Measurements from ENCODE around the gene MPZL3. TPM values are rescaled to one million over a fixed set of nuclear protein-coding genes. Genes with fewer than 3 reads are reported as not detected.

The MPZL3 gene
- total RNA-seq, 1 experiment from 2014 or later: 8.7 TPM

- no peaks in the 10 kb centered on the region for H3K9me3 ChIP-seq (ENCODE audit: control insufficient read depth in 1 of 2, insufficient read depth in 1 of 2, low read depth in 1 of 2, low read length in 2 of 2)
- CTCF ChIA-PET: no interaction called here
- no peaks in the 10 kb centered on the region for H4K20me1 ChIP-seq (ENCODE audit: insufficient read depth)
- H3K27me3 ChIP-seq (ENCODE audit: insufficient read depth, low read length): no peaks in the 10 kb centered on the region
- no peak overlapping the region for H3K4me2 ChIP-seq (ENCODE audit: low read length)
- RAD21 ChIA-PET (ENCODE audit: low non-redundant PET in 1 of 2, low total read pairs in 2 of 2, uncharacterized antibody in 2 of 2, unreplicated experiment in 2 of 2): no interaction called here
- H3K4me1 ChIP-seq (ENCODE audit: control insufficient read depth in 1 of 2, insufficient read depth in 2 of 2, low read length in 2 of 2): peaks cover 0 to 10% of the 10 kb centered on the region in 2 experiments; a peak in 3 of 4 replicates
- H3K36me3 ChIP-seq (ENCODE audit: control insufficient read depth in 1 of 2, insufficient read depth in 2 of 2, low read length in 2 of 2): no peaks in the 10 kb centered on the region
- H3K9ac ChIP-seq (ENCODE audit: low read length): no peak overlapping the region
- DNase-seq (ENCODE audit: low read depth, low spot score): no peak
- H3K79me2 ChIP-seq (ENCODE audit: insufficient read depth, low read length): no peaks in the 10 kb centered on the region
- intact Hi-C loops (cut with micrococcal nuclease): no loop called here
- TF ChIP-seq REST (IDR thresholded peaks at IDR 0.05; ENCODE audit: low read depth) (no peak), YY1 (IDR thresholded peaks at IDR 0.05; ENCODE audit: extremely low read depth, insufficient replicate concordance, low read depth, low read length) (no peak), ZNF274 (IDR thresholded peaks at IDR 0.05; ENCODE audit: low read depth, low read length) (no peak), ZFX (IDR thresholded peaks at IDR 0.05) (no peak), TCF7L2 (IDR thresholded peaks at IDR 0.05; ENCODE audit: borderline replicate concordance, extremely low read depth, insufficient read depth, insufficient read length) (no peak), SRF (IDR thresholded peaks at IDR 0.05; ENCODE audit: low read depth) (no peak), POLR2A (IDR thresholded peaks at IDR 0.05; ENCODE audit: borderline replicate concordance, extremely low read depth, insufficient read depth, insufficient read length) (no peak), CEBPB (IDR thresholded peaks at IDR 0.05; ENCODE audit: low read depth) (no peak)
- TF ChIP-seq, protein P1, sequence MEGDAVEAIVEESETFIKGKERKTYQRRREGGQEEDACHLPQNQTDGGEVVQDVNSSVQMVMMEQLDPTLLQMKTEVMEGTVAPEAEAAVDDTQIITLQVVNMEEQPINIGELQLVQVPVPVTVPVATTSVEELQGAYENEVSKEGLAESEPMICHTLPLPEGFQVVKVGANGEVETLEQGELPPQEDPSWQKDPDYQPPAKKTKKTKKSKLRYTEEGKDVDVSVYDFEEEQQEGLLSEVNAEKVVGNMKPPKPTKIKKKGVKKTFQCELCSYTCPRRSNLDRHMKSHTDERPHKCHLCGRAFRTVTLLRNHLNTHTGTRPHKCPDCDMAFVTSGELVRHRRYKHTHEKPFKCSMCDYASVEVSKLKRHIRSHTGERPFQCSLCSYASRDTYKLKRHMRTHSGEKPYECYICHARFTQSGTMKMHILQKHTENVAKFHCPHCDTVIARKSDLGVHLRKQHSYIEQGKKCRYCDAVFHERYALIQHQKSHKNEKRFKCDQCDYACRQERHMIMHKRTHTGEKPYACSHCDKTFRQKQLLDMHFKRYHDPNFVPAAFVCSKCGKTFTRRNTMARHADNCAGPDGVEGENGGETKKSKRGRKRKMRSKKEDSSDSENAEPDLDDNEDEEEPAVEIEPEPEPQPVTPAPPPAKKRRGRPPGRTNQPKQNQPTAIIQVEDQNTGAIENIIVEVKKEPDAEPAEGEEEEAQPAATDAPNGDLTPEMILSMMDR (IDR thresholded peaks at IDR 0.05 in 2 of 3, conservative IDR thresholded peaks at IDR 0.05 in 1 of 3; ENCODE audit: borderline replicate concordance in 1 of 3, insufficient read depth in 1 of 3, low read depth in 2 of 3, low read length in 2 of 3): no peak
- ATAC-seq: no peak
- no peaks in the 10 kb centered on the region for H3K9me2 ChIP-seq (ENCODE audit: insufficient read depth)
- H2AFZ ChIP-seq (ENCODE audit: low read depth, low read length, poor library complexity, severe bottlenecking): no peak overlapping the region
- BruUV-seq (replicated peaks): no TSS peak
- H3K27ac ChIP-seq (ENCODE audit: low read depth, low read length): no peak overlapping the region
- no peak overlapping the region for H3K4me3 ChIP-seq (replicated peaks in 1 of 2; ENCODE audit: low read depth in 1 of 2, low read length in 2 of 2)
- POLR2A ChIA-PET: no interaction called here
Observed at GRCh38 chr11:118200497-118200896, 51.7 kb downstream of the MPZL3 start.
